K562 treated with DMSO at 1 percent for 4 hours (cell line): ENCODE data around the gene DCLRE1C. TPM values are rescaled to one million over a fixed set of nuclear protein-coding genes. Genes with fewer than 3 reads are reported as not detected.

Source experiments
- total RNA-seq: library from RNA; unstranded; fragments of 300-600 nt; gene quantifications from 2 replicates; pipeline ENCODE4 v1.2.3, GENCODE V29; 2022; ENCODE audit not compliant: insufficient read depth

Gene DCLRE1C
- total RNA-seq: 5.5 and 8.1 TPM in 2 replicates

GRCh38 chr10:14954001-14954770 is at the start of gene DCLRE1C:
Gene DCLRE1C (minus strand): TSS chr10:14954096. CDS start chr10:14954010, 86 bp downstream.

DNA sequence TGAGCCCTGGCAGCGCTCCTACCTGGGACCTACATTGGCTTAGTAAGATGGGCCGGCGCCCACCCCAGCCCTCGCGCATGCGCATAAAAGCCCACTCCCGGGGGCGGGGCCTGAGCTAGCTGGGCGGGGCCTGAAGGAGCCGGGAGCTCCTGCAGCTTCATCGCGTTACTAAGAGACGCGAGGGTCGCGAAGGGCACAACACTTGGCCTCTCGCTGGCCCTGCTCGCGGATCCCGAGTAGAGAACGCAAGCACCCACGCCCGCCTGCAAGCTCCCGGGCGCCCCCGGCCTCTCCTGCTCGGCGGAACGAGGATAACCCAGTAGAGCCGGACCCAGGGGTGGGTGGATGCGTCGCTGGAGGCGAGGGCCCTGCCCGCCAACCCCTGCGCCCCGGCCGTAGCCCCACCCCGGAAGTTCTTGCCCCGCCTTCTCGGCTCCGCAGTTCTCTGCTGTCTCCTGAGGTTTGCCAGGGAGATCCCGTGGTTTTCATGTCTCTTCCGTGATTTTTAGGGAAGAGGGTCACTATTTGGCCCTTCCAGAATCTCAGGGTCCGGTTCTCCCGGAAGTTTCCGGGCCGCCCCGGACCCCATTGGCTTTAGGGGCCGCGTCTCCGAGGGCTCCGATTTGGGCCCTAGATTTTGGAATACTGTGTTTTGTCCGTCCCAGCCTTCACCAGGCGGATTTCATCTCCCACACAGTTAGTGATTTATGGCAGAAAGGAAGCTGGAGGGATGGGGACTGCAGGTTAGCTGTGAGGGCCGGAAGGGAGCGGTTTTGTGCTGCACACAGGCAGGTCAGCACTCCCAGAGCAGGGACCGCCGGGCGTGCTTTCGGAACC is 5.5 kb upstream of the DCLRE1C start, which contains the start of gene MEIG1:
MEIG1 (plus strand) TSS at position 168 of the 837 bp plus-strand sequence. CDS start 7,081 bp downstream, outside the sequence.

GRCh38 chr10:14878266-14879123 is 75.4 kb downstream of the DCLRE1C start, which contains the start of gene SUV39H2:
Gene SUV39H2 (plus strand): TSS chr10:14878866. CDS start chr10:14878889, 23 bp downstream.

Other genes starting within 250 kb of the DCLRE1C start
- 6.1 and 8.8 TPM in 2 replicates for gene FAM107B, start 179.2 kb downstream of the DCLRE1C start, total RNA-seq
- gene CDNF, start 116.1 kb downstream of the DCLRE1C start, total RNA-seq: 0.46 and 4.6 TPM in 2 replicates
- 17.4 and 21.0 TPM in 2 replicates for gene HSPA14, start 115.8 kb downstream of the DCLRE1C start, total RNA-seq
- gene MSANTD7, start 115.8 kb downstream of the DCLRE1C start, total RNA-seq: 9.7 and 12.8 TPM in 2 replicates
- gene SUV39H2, start 75.2 kb downstream of the DCLRE1C start, total RNA-seq: 9.4 and 15.0 TPM in 2 replicates
- gene MEIG1, start 5.3 kb upstream of the DCLRE1C start, total RNA-seq: not detected in 2 replicates
- gene OLAH, start 89.8 kb upstream of the DCLRE1C start, total RNA-seq: 1.5 TPM in 1 of 2 replicates, not detected in the other
- not detected in 2 replicates for gene ACBD7, start 134.7 kb upstream of the DCLRE1C start, total RNA-seq
- 16.3 and 24.3 TPM in 2 replicates for gene RPP38, start 143.3 kb upstream of the DCLRE1C start, total RNA-seq
- 17.9 and 18.1 TPM in 2 replicates for gene NMT2, start 214.6 kb upstream of the DCLRE1C start, total RNA-seq